ENCODE data around the gene ZNF576.

DNA sequence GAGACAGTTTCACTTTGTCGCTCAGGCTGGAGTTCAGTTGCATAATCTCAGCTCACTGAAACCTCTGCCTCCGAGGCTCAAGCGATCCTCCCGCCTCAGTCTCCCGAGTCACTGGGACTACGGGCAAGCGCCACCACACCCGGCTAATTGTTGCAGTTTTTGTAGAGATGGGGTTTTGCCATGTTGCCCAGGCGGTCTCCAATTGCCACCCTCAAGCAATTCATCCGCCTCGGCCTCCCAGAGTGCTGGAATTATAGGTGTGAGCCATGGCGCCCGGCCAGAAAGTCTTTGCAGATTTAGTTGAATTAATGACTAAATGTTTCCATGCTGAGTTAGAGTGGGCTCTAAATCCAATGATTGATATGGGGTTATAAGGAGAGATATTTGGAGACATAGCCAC, 47.8 kb downstream of the ZNF576 start:
- TF ChIP-seq, protein P1, sequence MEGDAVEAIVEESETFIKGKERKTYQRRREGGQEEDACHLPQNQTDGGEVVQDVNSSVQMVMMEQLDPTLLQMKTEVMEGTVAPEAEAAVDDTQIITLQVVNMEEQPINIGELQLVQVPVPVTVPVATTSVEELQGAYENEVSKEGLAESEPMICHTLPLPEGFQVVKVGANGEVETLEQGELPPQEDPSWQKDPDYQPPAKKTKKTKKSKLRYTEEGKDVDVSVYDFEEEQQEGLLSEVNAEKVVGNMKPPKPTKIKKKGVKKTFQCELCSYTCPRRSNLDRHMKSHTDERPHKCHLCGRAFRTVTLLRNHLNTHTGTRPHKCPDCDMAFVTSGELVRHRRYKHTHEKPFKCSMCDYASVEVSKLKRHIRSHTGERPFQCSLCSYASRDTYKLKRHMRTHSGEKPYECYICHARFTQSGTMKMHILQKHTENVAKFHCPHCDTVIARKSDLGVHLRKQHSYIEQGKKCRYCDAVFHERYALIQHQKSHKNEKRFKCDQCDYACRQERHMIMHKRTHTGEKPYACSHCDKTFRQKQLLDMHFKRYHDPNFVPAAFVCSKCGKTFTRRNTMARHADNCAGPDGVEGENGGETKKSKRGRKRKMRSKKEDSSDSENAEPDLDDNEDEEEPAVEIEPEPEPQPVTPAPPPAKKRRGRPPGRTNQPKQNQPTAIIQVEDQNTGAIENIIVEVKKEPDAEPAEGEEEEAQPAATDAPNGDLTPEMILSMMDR (IDR thresholded peaks at IDR 0.05) = no peak
- TF ChIP-seq EZH2 (IDR thresholded peaks at IDR 0.05; ENCODE audit: borderline replicate concordance, insufficient read depth, low read depth, low read length, poor library complexity, severe bottlenecking) = no peak
